Progenitor cell of endocrine pancreas (in vitro differentiated cells): ENCODE results near the gene FERD3L. TPM values are rescaled to one million over a fixed set of nuclear protein-coding genes. Genes with fewer than 3 reads are reported as not detected.
A peak's percentile ranks its signal among the peaks of the same experiment; 100 is the strongest.

Experiments
- DNase-seq: peaks from one replicate; pipeline ENCODE4 v3.0.0; 2021; ENCODE audit warnings: low spot score; ENCODE audit not compliant: unreplicated experiment
- H3K27ac Mint-ChIP-seq: 2 replicates; pipeline ENCODE4 v1.8.0; 2021; ENCODE audit warnings: mild to moderate bottlenecking, moderate library complexity, mixed read lengths
- H3K27me3 Mint-ChIP-seq: 2 replicates; pipeline ENCODE4 v1.8.0; 2021; ENCODE audit warnings: mixed read lengths
- H3K36me3 Mint-ChIP-seq: 2 replicates; pipeline ENCODE4 v1.8.0; 2022; ENCODE audit warnings: mixed read lengths; ENCODE audit not compliant: insufficient read depth
- H3K4me1 Mint-ChIP-seq: 2 replicates; pipeline ENCODE4 v1.8.0; 2021; ENCODE audit warnings: low read depth, mixed read lengths
- H3K4me3 Mint-ChIP-seq: 2 replicates; pipeline ENCODE4 v1.8.0; 2021; ENCODE audit warnings: low read depth, mild to moderate bottlenecking, moderate library complexity, mixed read lengths
- H3K9me3 Mint-ChIP-seq: 2 replicates; pipeline ENCODE4 v1.8.0; 2021; ENCODE audit warnings: low read depth, mixed read lengths
- total RNA-seq: library from RNA; stranded (reverse); gene quantifications from 2 replicates; pipeline ENCODE4 v1.2.1, GENCODE V29; 2021
- TF ChIP-seq, protein P1 (sequence below): fragments of 200-600 bp; sonication (generic); IDR thresholded peaks from one replicate; pipeline ENCODE4 v1.5.0; 2021; ENCODE audit warnings: antibody characterized with exemption, mild to moderate bottlenecking; ENCODE audit not compliant: unreplicated experiment

The FERD3L gene
- total RNA-seq, 1 donor from 2014 or later, result not detected

DNA sequence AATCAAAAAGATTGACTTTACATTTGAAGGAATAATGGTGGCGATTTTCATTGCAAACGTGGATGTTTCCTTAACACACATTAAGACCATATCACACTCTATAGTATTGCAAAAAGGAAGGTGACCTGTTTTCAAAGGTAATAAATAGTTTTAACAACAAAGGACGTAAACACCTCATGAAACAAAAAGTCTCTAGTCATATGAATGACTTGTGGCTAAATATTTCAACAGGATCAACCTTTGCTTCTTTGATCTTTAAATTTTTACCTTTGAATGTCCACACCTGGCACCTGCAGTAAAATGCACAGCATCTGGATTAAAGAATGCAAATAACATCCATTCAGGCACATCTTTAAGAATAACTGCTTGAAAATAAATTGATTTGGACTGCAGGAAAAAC lies 30.0 kb upstream of the FERD3L start:
- no peaks in the 10 kb centered on the region for H3K27me3 Mint-ChIP-seq
- no peak overlapping the region for H3K27ac Mint-ChIP-seq
- no peak for DNase-seq
- TF ChIP-seq, protein P1, sequence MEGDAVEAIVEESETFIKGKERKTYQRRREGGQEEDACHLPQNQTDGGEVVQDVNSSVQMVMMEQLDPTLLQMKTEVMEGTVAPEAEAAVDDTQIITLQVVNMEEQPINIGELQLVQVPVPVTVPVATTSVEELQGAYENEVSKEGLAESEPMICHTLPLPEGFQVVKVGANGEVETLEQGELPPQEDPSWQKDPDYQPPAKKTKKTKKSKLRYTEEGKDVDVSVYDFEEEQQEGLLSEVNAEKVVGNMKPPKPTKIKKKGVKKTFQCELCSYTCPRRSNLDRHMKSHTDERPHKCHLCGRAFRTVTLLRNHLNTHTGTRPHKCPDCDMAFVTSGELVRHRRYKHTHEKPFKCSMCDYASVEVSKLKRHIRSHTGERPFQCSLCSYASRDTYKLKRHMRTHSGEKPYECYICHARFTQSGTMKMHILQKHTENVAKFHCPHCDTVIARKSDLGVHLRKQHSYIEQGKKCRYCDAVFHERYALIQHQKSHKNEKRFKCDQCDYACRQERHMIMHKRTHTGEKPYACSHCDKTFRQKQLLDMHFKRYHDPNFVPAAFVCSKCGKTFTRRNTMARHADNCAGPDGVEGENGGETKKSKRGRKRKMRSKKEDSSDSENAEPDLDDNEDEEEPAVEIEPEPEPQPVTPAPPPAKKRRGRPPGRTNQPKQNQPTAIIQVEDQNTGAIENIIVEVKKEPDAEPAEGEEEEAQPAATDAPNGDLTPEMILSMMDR, result no peak
- H3K4me1 Mint-ChIP-seq, result peaks cover 2% of the 10 kb centered on the region
- H3K4me3 Mint-ChIP-seq, result no peak overlapping the region
- no peaks in the 10 kb centered on the region for H3K9me3 Mint-ChIP-seq
- H3K36me3 Mint-ChIP-seq, result no peaks in the 10 kb centered on the region

DNA sequence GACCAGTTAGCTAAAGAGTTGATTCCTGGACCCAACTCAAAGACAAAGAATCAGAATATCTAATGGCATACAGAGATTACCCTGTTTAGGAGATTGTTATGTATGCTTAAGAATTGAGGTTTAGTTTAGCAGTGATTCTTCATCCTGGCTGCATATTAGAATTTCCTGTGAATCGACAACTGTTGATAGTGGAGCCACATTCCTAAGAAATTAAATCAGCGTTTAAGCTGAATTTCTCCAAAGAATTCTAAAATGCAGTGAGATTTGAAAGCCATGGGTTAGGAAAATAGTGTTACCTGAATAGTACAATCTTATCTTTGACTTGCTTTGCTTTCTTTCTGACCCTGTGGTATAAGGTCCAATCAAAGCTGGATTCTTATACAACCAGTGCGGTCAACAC lies 16.4 kb upstream of the FERD3L start:
- peaks cover 6% of the 10 kb centered on the region for H3K27me3 Mint-ChIP-seq

DNA sequence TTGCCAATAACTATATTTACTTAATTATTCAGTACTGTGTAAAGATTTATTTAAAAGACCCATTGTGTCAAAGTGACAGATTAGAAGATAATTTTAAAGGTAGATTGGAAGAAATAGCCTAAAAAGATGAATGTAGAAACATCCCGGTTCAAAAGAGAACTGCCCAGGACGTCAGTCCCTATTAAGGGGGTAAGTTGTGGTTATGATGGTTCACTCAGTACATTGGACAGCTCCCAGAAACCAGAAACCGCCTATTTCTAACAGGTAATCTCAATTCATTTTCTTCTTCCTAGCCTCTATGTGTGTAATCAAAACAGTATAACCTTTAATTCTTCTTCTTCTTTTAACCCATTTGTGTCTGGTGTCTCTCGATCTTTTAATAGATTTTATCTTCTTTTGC lies 1.5 kb upstream of the FERD3L start:
- H3K27me3 Mint-ChIP-seq, result peaks cover 60% of the 10 kb centered on the region
- DNase-seq, result peak; percentile 16
- no peak overlapping the region for H3K4me3 Mint-ChIP-seq
- H3K36me3 Mint-ChIP-seq, result no peaks in the 10 kb centered on the region
- TF ChIP-seq, protein P1, result no peak
- no peaks in the 10 kb centered on the region for H3K9me3 Mint-ChIP-seq
- peaks cover 7% of the 10 kb centered on the region for H3K4me1 Mint-ChIP-seq
- H3K27ac Mint-ChIP-seq, result no peak overlapping the region

More for the DNA sequence above, 16.4 kb upstream of the FERD3L start:
- Mint-ChIP-seq H3K4me1 (no peaks in the 10 kb centered on the region), H3K27ac (no peak overlapping the region), H3K36me3 (no peaks in the 10 kb centered on the region), H3K9me3 (no peaks in the 10 kb centered on the region), H3K4me3 (no peak overlapping the region)
- TF ChIP-seq, protein P1, result no peak
- no peak for DNase-seq

DNA sequence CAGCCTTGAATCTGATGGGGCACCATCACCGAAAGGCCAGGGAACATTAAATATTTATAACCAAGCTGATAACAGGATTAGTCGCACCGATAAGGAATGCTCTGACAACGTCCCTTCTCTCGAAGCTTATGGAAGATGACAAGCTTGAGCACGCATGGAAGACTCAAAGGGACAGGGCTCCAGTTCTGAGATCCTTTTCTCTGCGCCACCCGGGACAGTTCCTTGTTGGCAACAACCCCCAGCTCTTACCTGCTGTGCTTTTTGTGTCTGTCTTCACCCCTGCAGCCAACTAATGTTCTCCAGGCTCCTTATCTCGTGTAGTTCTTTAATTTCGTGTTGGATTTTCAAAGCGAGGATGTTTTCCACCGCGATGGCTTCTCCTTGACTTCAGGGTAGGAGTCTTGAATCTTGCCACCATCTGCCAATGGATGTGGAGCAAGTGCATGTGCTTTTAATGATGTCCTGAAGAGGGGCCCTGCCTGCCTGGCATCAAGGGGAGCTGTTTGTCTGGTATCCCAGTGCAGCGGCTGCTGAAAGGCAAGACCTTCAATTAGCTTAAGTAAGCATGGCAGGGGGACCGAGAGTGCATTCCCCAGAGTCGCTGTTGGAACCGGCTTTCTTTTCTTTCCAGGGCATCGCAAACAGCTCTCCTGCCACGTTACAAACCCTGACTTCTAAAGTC lies 354 bp upstream of the FERD3L start:
- H3K27me3 Mint-ChIP-seq, result peaks cover 64% of the 10 kb centered on the region
- no peak overlapping the region for H3K4me3 Mint-ChIP-seq
- H3K9me3 Mint-ChIP-seq, result no peaks in the 10 kb centered on the region

DNA sequence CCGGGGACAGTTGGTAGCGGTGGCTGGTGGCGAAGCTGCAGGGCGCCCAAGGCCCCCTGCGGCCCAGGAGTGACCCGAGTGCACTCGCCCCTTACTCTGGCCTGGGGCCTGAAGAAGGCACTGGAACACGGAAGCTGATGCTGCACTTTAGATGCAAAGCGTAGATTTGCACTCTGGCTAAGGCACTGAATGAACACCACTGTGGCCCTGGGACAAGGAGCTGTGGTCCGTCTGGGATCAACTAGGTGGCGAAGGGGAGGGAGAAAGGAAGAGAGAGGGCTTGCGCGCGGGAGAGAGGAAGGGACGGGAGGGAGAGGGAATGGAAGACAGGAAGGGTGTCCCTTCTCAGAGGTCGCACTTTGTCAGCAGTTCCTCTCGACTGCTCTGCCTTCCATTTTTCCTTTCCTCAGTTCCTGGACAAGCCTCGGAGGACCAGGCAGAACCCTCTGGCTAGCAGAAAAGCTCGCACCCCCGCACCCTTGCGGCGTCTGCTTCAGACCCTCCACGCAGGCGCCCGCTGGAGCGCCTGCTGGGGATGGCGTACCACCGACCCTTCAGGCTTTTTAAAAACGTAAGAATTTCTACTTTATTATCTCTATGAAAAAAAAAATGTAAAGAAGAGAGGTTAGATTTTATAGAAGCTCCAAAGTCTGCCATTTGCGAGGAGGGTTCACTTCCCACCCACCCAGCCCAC lies 1.2 kb downstream of the FERD3L start:
- TF ChIP-seq, protein P1, result no peak
- Mint-ChIP-seq H3K9me3 (no peaks in the 10 kb centered on the region), H3K4me3 (peak overlapping the region; percentile 38), H3K4me1 (peaks cover 7% of the 10 kb centered on the region), H3K27me3 (peaks cover 76% of the 10 kb centered on the region), H3K27ac (no peak overlapping the region), H3K36me3 (no peaks in the 10 kb centered on the region)
- DNase-seq, result no peak

More for the DNA sequence above, 354 bp upstream of the FERD3L start:
- no peak for DNase-seq
- H3K4me1 Mint-ChIP-seq, result peaks cover 7% of the 10 kb centered on the region
- TF ChIP-seq, protein P1, result no peak
- H3K36me3 Mint-ChIP-seq, result no peaks in the 10 kb centered on the region
- no peak overlapping the region for H3K27ac Mint-ChIP-seq
